Measurements from ENCODE around the gene KLK8.

DNA sequence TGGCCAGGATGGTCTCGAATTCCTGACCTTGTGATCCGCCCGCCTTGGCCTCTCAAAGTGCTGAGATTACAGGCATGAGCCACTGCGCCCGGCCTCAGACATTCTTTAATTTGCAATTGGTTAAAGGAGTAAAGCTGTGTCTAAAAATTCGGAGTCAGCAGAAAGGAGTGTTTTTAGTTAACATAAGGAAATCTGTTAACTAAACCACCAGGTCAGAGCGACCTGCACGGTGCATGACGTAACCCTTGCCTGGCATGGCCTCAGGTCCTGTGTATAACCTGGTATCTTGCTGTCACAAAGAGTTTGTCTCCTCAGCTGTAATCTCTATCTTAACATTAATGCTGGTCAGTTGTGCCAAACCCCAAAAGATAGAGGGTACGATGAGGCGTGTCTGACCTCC, 42.9 kb upstream of the KLK8 start:
- TF ChIP-seq GATA2 (IDR thresholded peaks at IDR 0.05; ENCODE audit: low read depth, low read length) (no peak), GATA3 (IDR thresholded peaks at IDR 0.05; ENCODE audit: low read depth, low read length) (no peak)

Data from SH-SY5Y (cell line).